Astrocyte (in vitro differentiated cells and primary cell): ENCODE measurements around the gene DAPK3. TPM values are rescaled to one million over a fixed set of nuclear protein-coding genes. Genes with fewer than 3 reads are reported as not detected.
A peak's percentile ranks its signal among the peaks of the same experiment; 100 is the strongest.

Source experiments
- DNase-seq: peaks from one replicate; pipeline ENCODE4 v3.0.0-alpha.2; 2010; ENCODE audit warnings: low read depth
- FAIRE-seq: peaks from 2 replicates; lab custom pipeline; 2011; peaks lifted over from hg19 to GRCh38; lab: Jason Lieb, UNC
- H2AFZ ChIP-seq: 2 replicates; pipeline ENCODE4 v1.6.0; 2012; ENCODE audit warnings: low read depth, low read length, inconsistent platforms
- H3K27ac ChIP-seq: 2 replicates; pipeline ENCODE4 v1.5.1; 2011; ENCODE audit warnings: low read depth, low read length, inconsistent platforms
- H3K27me3 ChIP-seq: 2 replicates; pipeline ENCODE4 v1.6.0; 2011; ENCODE audit warnings: low read length, inconsistent platforms; ENCODE audit not compliant: insufficient read depth
- H3K36me3 ChIP-seq: 2 replicates; pipeline ENCODE4 v1.5.1; 2011; ENCODE audit warnings: low read length, inconsistent platforms; ENCODE audit not compliant: insufficient read depth
- H3K4me1 ChIP-seq: 2 replicates; pipeline ENCODE4 v1.5.1; 2011; ENCODE audit warnings: low read length, inconsistent platforms; ENCODE audit not compliant: insufficient read depth
- H3K4me2 ChIP-seq: 2 replicates; pipeline ENCODE4 v1.6.0; 2012; ENCODE audit warnings: low read length, inconsistent platforms
- H3K4me3 ChIP-seq: 2 replicates; pipeline ENCODE4 v1.5.1; 2011; ENCODE audit warnings: low read depth, mild to moderate bottlenecking, low read length, inconsistent platforms; ENCODE audit not compliant: insufficient read depth
- H3K79me2 ChIP-seq: 2 replicates; pipeline ENCODE4 v1.6.0; 2012; ENCODE audit warnings: mild to moderate bottlenecking, low read length, inconsistent platforms; ENCODE audit not compliant: insufficient read depth
- H3K9ac ChIP-seq: 2 replicates; pipeline ENCODE4 v1.6.0; 2012; ENCODE audit warnings: mild to moderate bottlenecking, low read length, inconsistent platforms
- H3K9me3 ChIP-seq: 2 replicates; pipeline ENCODE4 v1.5.1; 2012; ENCODE audit warnings: low read depth, mild to moderate bottlenecking, low read length, inconsistent platforms; ENCODE audit not compliant: insufficient read depth
- H4K20me1 ChIP-seq: 2 replicates; pipeline ENCODE4 v1.6.0; 2012; ENCODE audit warnings: low read length, inconsistent platforms; ENCODE audit not compliant: insufficient read depth
- H3K27ac Mint-ChIP-seq: one replicate; pipeline ENCODE4 v1.8.0; 2021; ENCODE audit warnings: mild to moderate bottlenecking, mixed read lengths; ENCODE audit not compliant: unreplicated experiment
- H3K27me3 Mint-ChIP-seq: one replicate; pipeline ENCODE4 v1.8.0; 2021; ENCODE audit warnings: low read depth, mixed read lengths; ENCODE audit not compliant: unreplicated experiment
- H3K36me3 Mint-ChIP-seq: one replicate; pipeline ENCODE4 v1.8.0; 2021; ENCODE audit warnings: low read depth, mixed read lengths; ENCODE audit not compliant: unreplicated experiment
- H3K4me1 Mint-ChIP-seq: one replicate; pipeline ENCODE4 v1.8.0; 2021; ENCODE audit warnings: low read depth, mixed read lengths; ENCODE audit not compliant: unreplicated experiment
- H3K4me3 Mint-ChIP-seq: one replicate; pipeline ENCODE4 v1.8.0; 2021; ENCODE audit warnings: mild to moderate bottlenecking, moderate library complexity, mixed read lengths; ENCODE audit not compliant: unreplicated experiment
- H3K9me3 Mint-ChIP-seq: one replicate; pipeline ENCODE4 v1.8.0; 2021; ENCODE audit warnings: mild to moderate bottlenecking, mixed read lengths; ENCODE audit not compliant: unreplicated experiment
- EZH2 ChIP-seq: IDR thresholded peaks from 2 replicates; pipeline ENCODE4 v1.6.1; 2012; ENCODE audit warnings: mild to moderate bottlenecking, low read length, inconsistent platforms; ENCODE audit not compliant: insufficient read depth
- total RNA-seq: library from RNA; stranded (reverse); gene quantifications from 2 replicates; pipeline ENCODE4 v1.2.1, GENCODE V29; 2021
- TF ChIP-seq, protein P1 (sequence below): IDR thresholded peaks from 2 replicates; pipeline ENCODE4 v1.5.1; 2011; ENCODE audit warnings: low read depth, mild to moderate bottlenecking, inconsistent platforms, low read length, moderate library complexity; ENCODE audit not compliant: insufficient read depth

DAPK3 gene
- total RNA-seq, 1 donor from 2014 or later = 264 TPM

DNA sequence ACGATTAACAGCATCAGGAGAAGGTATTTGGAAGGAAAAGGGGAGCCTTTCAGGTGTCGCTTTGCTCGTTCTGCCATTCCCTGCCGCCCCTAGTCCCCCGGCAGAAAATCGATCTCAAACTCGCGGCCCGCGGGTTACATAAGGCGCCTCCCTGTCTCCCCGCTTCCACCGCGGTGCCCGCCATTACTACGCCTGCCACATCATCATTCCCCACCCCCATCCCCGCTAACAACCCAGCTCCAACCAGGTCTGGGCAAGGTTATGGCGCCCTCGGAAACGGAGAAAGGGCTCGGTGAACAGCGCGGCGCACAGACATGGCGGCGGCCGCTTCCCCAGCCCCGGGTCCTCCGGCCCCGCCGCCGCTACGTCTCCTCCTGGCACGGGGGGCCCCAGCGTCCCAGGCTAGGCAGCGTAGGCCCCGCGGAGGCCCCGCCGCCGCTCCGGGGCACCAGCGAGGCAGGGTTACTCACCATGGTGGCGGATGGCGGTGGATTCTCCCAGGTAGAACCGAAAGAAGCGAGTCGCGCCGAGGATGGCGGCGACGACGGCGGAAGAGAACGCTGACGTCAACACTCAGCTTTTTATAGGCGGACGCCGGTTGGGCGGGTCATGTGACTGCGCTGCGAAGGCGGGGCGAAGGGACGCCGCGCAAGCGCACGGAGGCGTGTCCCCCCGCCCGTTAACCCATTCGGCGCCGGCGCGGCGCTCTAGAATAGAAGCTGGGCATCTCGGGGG, 14.2 kb upstream of the DAPK3 start, which contains the start of gene EEF2:
TSS of gene EEF2 (minus strand) at position 556 of the 735 bp plus-strand sequence. CDS start at position 473, 83 bp downstream.
- H3K27me3 ChIP-seq = no peaks in the 10 kb centered on the region
- H3K27ac Mint-ChIP-seq = peak within 1 kb of the TSS; percentile 99
- peak within 1 kb of the TSS; percentile 61 for H2AFZ ChIP-seq
- H3K4me3 Mint-ChIP-seq = peak within 1 kb of the TSS; percentile 99
- peaks cover 23% of the 10 kb centered on the region for H3K36me3 Mint-ChIP-seq
- no peaks in the 10 kb centered on the region for H3K9me3 ChIP-seq
- FAIRE-seq (no peak), DNase-seq (peak; percentile 57)
- no peaks in the 10 kb centered on the region for H3K27me3 Mint-ChIP-seq
- H3K4me3 ChIP-seq = peak within 1 kb of the TSS; percentile 99
- peaks cover 40% of the 10 kb centered on the region for H3K4me1 ChIP-seq
- peak within 1 kb of the TSS; percentile 100 for H3K9ac ChIP-seq
- TF ChIP-seq EZH2 = no peak
- TF ChIP-seq, protein P1, sequence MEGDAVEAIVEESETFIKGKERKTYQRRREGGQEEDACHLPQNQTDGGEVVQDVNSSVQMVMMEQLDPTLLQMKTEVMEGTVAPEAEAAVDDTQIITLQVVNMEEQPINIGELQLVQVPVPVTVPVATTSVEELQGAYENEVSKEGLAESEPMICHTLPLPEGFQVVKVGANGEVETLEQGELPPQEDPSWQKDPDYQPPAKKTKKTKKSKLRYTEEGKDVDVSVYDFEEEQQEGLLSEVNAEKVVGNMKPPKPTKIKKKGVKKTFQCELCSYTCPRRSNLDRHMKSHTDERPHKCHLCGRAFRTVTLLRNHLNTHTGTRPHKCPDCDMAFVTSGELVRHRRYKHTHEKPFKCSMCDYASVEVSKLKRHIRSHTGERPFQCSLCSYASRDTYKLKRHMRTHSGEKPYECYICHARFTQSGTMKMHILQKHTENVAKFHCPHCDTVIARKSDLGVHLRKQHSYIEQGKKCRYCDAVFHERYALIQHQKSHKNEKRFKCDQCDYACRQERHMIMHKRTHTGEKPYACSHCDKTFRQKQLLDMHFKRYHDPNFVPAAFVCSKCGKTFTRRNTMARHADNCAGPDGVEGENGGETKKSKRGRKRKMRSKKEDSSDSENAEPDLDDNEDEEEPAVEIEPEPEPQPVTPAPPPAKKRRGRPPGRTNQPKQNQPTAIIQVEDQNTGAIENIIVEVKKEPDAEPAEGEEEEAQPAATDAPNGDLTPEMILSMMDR = no peak
- peaks cover 52% of the 10 kb centered on the region for H3K79me2 ChIP-seq
- H3K4me1 Mint-ChIP-seq = peaks cover 38% of the 10 kb centered on the region
- peaks cover 2% of the 10 kb centered on the region for H3K9me3 Mint-ChIP-seq
- peak within 1 kb of the TSS; percentile 96 for H3K27ac ChIP-seq
- H4K20me1 ChIP-seq = peaks cover 50% of the 10 kb centered on the region
- H3K36me3 ChIP-seq = peaks cover 37% of the 10 kb centered on the region
- H3K4me2 ChIP-seq = peak within 1 kb of the TSS; percentile 98

DNA sequence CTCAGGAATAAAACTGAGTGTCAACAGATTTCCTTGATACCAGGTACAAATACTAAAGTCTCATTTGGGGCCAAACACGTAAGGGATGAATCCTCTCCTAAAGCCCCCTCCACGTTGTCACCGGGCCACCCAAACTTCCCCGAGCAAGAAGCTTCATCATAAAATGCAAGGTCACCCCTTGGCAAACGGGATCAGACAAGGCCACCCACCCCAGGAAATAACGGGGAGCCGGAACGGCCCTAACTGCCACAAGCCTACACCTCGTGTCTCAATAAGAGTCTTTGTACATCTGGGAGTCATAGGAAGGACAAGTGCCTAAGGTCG, 13.6 kb upstream of the DAPK3 start:
- peak overlapping the region; percentile 100 for H3K9ac ChIP-seq
- H3K4me3 ChIP-seq = peak overlapping the region; percentile 99
- H4K20me1 ChIP-seq = peaks cover 55% of the 10 kb centered on the region
- FAIRE-seq (no peak), DNase-seq (no peak)
- peaks cover 43% of the 10 kb centered on the region for H3K36me3 ChIP-seq
- peaks cover 58% of the 10 kb centered on the region for H3K79me2 ChIP-seq
- H2AFZ ChIP-seq = no peak overlapping the region
- peaks cover 40% of the 10 kb centered on the region for H3K4me1 ChIP-seq
- H3K27ac ChIP-seq = peak overlapping the region; percentile 96
- no peaks in the 10 kb centered on the region for H3K27me3 Mint-ChIP-seq
- TF ChIP-seq, protein P1 = no peak
- no peak for TF ChIP-seq EZH2
- peaks cover 23% of the 10 kb centered on the region for H3K36me3 Mint-ChIP-seq
- H3K4me2 ChIP-seq = peak overlapping the region; percentile 98
- H3K27me3 ChIP-seq = no peaks in the 10 kb centered on the region
- peaks cover 2% of the 10 kb centered on the region for H3K9me3 Mint-ChIP-seq
- H3K4me1 Mint-ChIP-seq = peaks cover 40% of the 10 kb centered on the region
- no peaks in the 10 kb centered on the region for H3K9me3 ChIP-seq
- H3K27ac Mint-ChIP-seq = peak overlapping the region; percentile 99
- H3K4me3 Mint-ChIP-seq = peak overlapping the region; percentile 99
